Measurements from ENCODE around the gene ARID1A.

GRCh38 chr1:26703478-26703877 is 7.7 kb downstream of the ARID1A start:
- no peak for TF ChIP-seq POLR2A (IDR thresholded peaks at IDR 0.05; ENCODE audit: low read length)
- no peak for TF ChIP-seq GATA1 (IDR thresholded peaks at IDR 0.05; ENCODE audit: low read depth, low read length)
